Mesothelial cell of epicardium (in vitro differentiated cells): ENCODE results near the gene THAP11. TPM values are rescaled to one million over a fixed set of nuclear protein-coding genes. Genes with fewer than 3 reads are reported as not detected.

Source experiments
- DNase-seq, 2 experiments: peaks; one replicate each; pipeline ENCODE4 v3.0.0; 2021; ENCODE audit warnings: low spot score in 2 of 2; ENCODE audit not compliant: unreplicated experiment in 2 of 2
- H3K27ac Mint-ChIP-seq: 2 replicates; pipeline ENCODE4 v1.8.0; 2021; ENCODE audit warnings: mixed read lengths
- H3K27me3 Mint-ChIP-seq: 2 replicates; pipeline ENCODE4 v1.8.0; 2021; ENCODE audit warnings: low read depth, mixed read lengths
- H3K36me3 Mint-ChIP-seq: 2 replicates; pipeline ENCODE4 v1.8.0; 2021; ENCODE audit warnings: mixed read lengths
- H3K4me1 Mint-ChIP-seq: 2 replicates; pipeline ENCODE4 v1.8.0; 2021; ENCODE audit warnings: mixed read lengths
- H3K4me3 Mint-ChIP-seq: 2 replicates; pipeline ENCODE4 v1.8.0; 2021; ENCODE audit warnings: mild to moderate bottlenecking, moderate library complexity, mixed read lengths
- H3K9me3 Mint-ChIP-seq: 2 replicates; pipeline ENCODE4 v1.8.0; 2021; ENCODE audit warnings: mixed read lengths
- total RNA-seq: library from RNA; stranded (reverse); gene quantifications from 3 replicates; pipeline ENCODE4 v1.2.1, GENCODE V29; 2021
- TF ChIP-seq, protein P1 (sequence below): fragments of 200-600 bp; sonication (generic); IDR thresholded peaks from one replicate; pipeline ENCODE4 v1.5.0; 2021; ENCODE audit warnings: antibody characterized with exemption; ENCODE audit not compliant: unreplicated experiment

The THAP11 gene
- total RNA-seq, 1 donor from 2014 or later = 28.1 TPM

- DNase-seq = no peak
- peaks cover 10% of the 10 kb centered on the region for H3K4me1 Mint-ChIP-seq
- TF ChIP-seq, protein P1, sequence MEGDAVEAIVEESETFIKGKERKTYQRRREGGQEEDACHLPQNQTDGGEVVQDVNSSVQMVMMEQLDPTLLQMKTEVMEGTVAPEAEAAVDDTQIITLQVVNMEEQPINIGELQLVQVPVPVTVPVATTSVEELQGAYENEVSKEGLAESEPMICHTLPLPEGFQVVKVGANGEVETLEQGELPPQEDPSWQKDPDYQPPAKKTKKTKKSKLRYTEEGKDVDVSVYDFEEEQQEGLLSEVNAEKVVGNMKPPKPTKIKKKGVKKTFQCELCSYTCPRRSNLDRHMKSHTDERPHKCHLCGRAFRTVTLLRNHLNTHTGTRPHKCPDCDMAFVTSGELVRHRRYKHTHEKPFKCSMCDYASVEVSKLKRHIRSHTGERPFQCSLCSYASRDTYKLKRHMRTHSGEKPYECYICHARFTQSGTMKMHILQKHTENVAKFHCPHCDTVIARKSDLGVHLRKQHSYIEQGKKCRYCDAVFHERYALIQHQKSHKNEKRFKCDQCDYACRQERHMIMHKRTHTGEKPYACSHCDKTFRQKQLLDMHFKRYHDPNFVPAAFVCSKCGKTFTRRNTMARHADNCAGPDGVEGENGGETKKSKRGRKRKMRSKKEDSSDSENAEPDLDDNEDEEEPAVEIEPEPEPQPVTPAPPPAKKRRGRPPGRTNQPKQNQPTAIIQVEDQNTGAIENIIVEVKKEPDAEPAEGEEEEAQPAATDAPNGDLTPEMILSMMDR = no peak
- no peak overlapping the region for H3K4me3 Mint-ChIP-seq
- no peaks in the 10 kb centered on the region for H3K9me3 Mint-ChIP-seq
- peaks cover 4% of the 10 kb centered on the region for H3K36me3 Mint-ChIP-seq
- no peak overlapping the region for H3K27ac Mint-ChIP-seq
- no peaks in the 10 kb centered on the region for H3K27me3 Mint-ChIP-seq
Measured at GRCh38 chr16:67855789-67856188, 13.7 kb downstream of the THAP11 start.

DNA sequence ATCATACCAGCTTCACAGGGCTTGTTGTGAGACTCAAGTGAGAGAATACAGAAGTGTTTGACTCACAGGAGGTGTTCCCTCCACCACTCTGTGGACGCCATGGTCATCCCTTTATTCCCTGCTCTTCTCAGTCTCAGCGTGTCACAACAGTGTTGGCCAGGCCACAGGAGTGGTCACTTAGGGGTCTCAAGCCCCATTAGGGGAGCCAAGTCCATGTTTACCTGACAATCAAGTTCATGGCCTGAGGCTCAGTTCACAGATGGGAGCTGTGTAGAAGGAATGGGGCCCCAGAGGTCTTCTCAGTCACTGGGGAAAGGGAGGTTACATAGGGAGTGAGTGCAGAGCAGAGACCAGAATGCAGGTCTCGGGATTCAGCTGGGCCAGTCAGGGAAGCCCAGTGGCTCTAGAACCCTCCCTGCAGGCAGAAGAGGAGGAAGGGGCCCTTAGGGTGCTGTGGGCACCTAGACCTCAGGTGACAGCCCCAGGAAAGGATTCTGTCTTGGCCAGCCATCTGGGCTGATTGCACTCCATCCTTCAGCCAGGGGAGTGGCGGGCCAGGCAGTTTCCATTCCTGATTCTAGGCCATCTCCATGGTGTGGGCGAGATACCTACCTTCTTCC, 14.9 kb downstream of the THAP11 start:
- no peaks in the 10 kb centered on the region for H3K9me3 Mint-ChIP-seq
- H3K36me3 Mint-ChIP-seq = peaks cover 8% of the 10 kb centered on the region
- no peak for DNase-seq
- H3K27ac Mint-ChIP-seq = peak overlapping the region; percentile 54
- TF ChIP-seq, protein P1 = no peak
- H3K4me1 Mint-ChIP-seq = peaks cover 10% of the 10 kb centered on the region
- H3K27me3 Mint-ChIP-seq = no peaks in the 10 kb centered on the region
- no peak overlapping the region for H3K4me3 Mint-ChIP-seq

- peak overlapping the region; percentile 58 for H3K27ac Mint-ChIP-seq
- TF ChIP-seq, protein P1 = no peak
- H3K4me1 Mint-ChIP-seq = peaks cover 10% of the 10 kb centered on the region
- H3K27me3 Mint-ChIP-seq = no peaks in the 10 kb centered on the region
- H3K9me3 Mint-ChIP-seq = no peaks in the 10 kb centered on the region
- DNase-seq = no peak
- H3K36me3 Mint-ChIP-seq = peaks cover 8% of the 10 kb centered on the region
- H3K4me3 Mint-ChIP-seq = no peak overlapping the region
Measured at GRCh38 chr16:67857547-67858233, 15.6 kb downstream of the THAP11 start.

GRCh38 chr16:67858500-67858899, 16.4 kb downstream of the THAP11 start:
- TF ChIP-seq, protein P1 = no peak
- H3K9me3 Mint-ChIP-seq = no peaks in the 10 kb centered on the region
- H3K27me3 Mint-ChIP-seq = no peaks in the 10 kb centered on the region
- H3K36me3 Mint-ChIP-seq = peaks cover 8% of the 10 kb centered on the region
- H3K4me3 Mint-ChIP-seq = no peak overlapping the region
- H3K27ac Mint-ChIP-seq = no peak overlapping the region
- no peak for DNase-seq
- peaks cover 10% of the 10 kb centered on the region for H3K4me1 Mint-ChIP-seq

- no peak for DNase-seq
- TF ChIP-seq, protein P1 = no peak
- Mint-ChIP-seq H3K27ac (no peak overlapping the region), H3K36me3 (peaks cover 5% of the 10 kb centered on the region), H3K4me3 (no peak overlapping the region), H3K9me3 (no peaks in the 10 kb centered on the region), H3K4me1 (peaks cover 4% of the 10 kb centered on the region), H3K27me3 (no peaks in the 10 kb centered on the region)
Measured at GRCh38 chr16:67860589-67861398, 18.7 kb downstream of the THAP11 start.
